Dermis microvascular lymphatic vessel endothelial cell (primary cell): Measurements from ENCODE around the gene HDX. TPM values are rescaled to one million over a fixed set of nuclear protein-coding genes. Genes with fewer than 3 reads are reported as not detected.
"Not testable (repeated sequence)": the region's sequence is repeated elsewhere in the genome, so short reads cannot be mapped to it uniquely, and the experiment has no call there.

Source experiments
- DNase-seq, 2 donors: peaks; one replicate each; pipeline versions ENCODE4 v3.0.0 to v3.0.0-alpha.2; 2010; ENCODE audit warnings: low read depth in 2 of 2
- total RNA-seq: library from RNA; depleted of rRNA; stranded (reverse); fragments of >200 nt; gene quantifications from 2 replicates; pipeline ENCODE4 v1.2.1, GENCODE V29; 2014

HDX gene
- total RNA-seq, result 4.1 and 6.1 TPM in 2 replicates

- peak; percentile 77 to 83 for DNase-seq
Measured at GRCh38 chrX:84501798-84502628, at the start of gene HDX. Gene HDX, minus strand, starts transcription at chrX:84502453. Its CDS starts 27,056 bp downstream, at chrX:84475397.

- DNase-seq, result not testable (repeated sequence)
Measured at GRCh38 chrX:84541315-84541714, 39.1 kb upstream of the HDX start.

GRCh38 chrX:84537627-84538026, 35.4 kb upstream of the HDX start:
- DNase-seq, result not testable (repeated sequence)

GRCh38 chrX:84488426-84488825, 13.8 kb downstream of the HDX start:
- no peak for DNase-seq

GRCh38 chrX:84487365-84488353, 14.6 kb downstream of the HDX start:
- no peak for DNase-seq

GRCh38 chrX:84479086-84479485, 23.2 kb downstream of the HDX start:
- no peak for DNase-seq

- DNase-seq, result no peak
Measured at GRCh38 chrX:84477114-84477513, 25.1 kb downstream of the HDX start.

GRCh38 chrX:84475596-84475995, 26.7 kb downstream of the HDX start:
- DNase-seq, result no peak

GRCh38 chrX:84475101-84475500, 27.2 kb downstream of the HDX start:
- DNase-seq, result no peak

- peak in 1 of 2 donors; percentile 74 for DNase-seq
Measured at GRCh38 chrX:84469226-84469625, 33.0 kb downstream of the HDX start.

GRCh38 chrX:84467898-84468297, 34.4 kb downstream of the HDX start:
- DNase-seq, result no peak

- DNase-seq, result no peak
Measured at GRCh38 chrX:84453351-84454246, 48.7 kb downstream of the HDX start.

GRCh38 chrX:84441143-84441542, 61.1 kb downstream of the HDX start:
- DNase-seq, result no peak

- peak in 1 of 2 donors; percentile 6 for DNase-seq
Measured at GRCh38 chrX:84415140-84415539, 87.1 kb downstream of the HDX start.

GRCh38 chrX:84363663-84364062, 138.6 kb downstream of the HDX start:
- no peak for DNase-seq

GRCh38 chrX:84363051-84363450, 139.2 kb downstream of the HDX start:
- no peak for DNase-seq

GRCh38 chrX:84362184-84362838, 139.9 kb downstream of the HDX start:
- DNase-seq, result peak; percentile 1 to 47

GRCh38 chrX:84358271-84358670, 144.0 kb downstream of the HDX start:
- no peak for DNase-seq

- DNase-seq, result no peak
Measured at GRCh38 chrX:84357296-84357695, 145.0 kb downstream of the HDX start.

GRCh38 chrX:84340968-84341367, 161.3 kb downstream of the HDX start:
- DNase-seq, result no peak
